ENCODE results near the gene RIMS4. TPM values are rescaled to one million over a fixed set of nuclear protein-coding genes. Genes with fewer than 3 reads are reported as not detected.
A peak's percentile ranks its signal among the peaks of the same experiment; 100 is the strongest.

Gene RIMS4
- total RNA-seq, 4 donors from 2014 or later = 2.8 to 13.8 (median 7.9) TPM

GRCh38 chr20:44715499-44716308, 94.6 kb downstream of the RIMS4 start:
- H3K9me3 ChIP-seq = no peaks in the 10 kb centered on the region

GRCh38 chr20:44714701-44715498, 95.4 kb downstream of the RIMS4 start, which contains the start of gene CCN5:
Gene CCN5, plus strand, starts transcription at chr20:44715369. Its CDS starts 22 bp downstream, at chr20:44715391.
- peak within 1 kb of the TSS in 2 of 3 donors; percentile 30 to 49 for H3K27ac ChIP-seq
- H3K4me1 ChIP-seq = peaks cover 9 to 11% of the 10 kb centered on the region in 2 donors
- no peak within 1 kb of the TSS for H3K4me3 ChIP-seq (replicated peaks in 1 of 3)
- H3K27me3 ChIP-seq = no peaks in the 10 kb centered on the region
- no peaks in the 10 kb centered on the region for H3K9me3 ChIP-seq
- WGBS, 2 donors = 44 to 65% methylated on average over 22 to 28 of the region's 28 CpGs
- TF ChIP-seq CTCF (IDR thresholded peaks at IDR 0.05) (no peak), POLR2A (IDR thresholded peaks at IDR 0.05) (no peak)
- H3K36me3 ChIP-seq = no peaks in the 10 kb centered on the region
- intact Hi-C loops (cut with DNase I) = no loop called here
- DNase-seq = peak; percentile 83 to 88

More at GRCh38 chr20:44715499-44716308, 94.6 kb downstream of the RIMS4 start:
- Histone ChIP-seq H3K27ac (no peak overlapping the region), H3K27me3 (no peaks in the 10 kb centered on the region), H3K4me1 (peaks cover 10 to 17% of the 10 kb centered on the region in 2 donors), H3K36me3 (no peaks in the 10 kb centered on the region), H3K4me3 (replicated peaks in 1 of 3) (no peak overlapping the region)
- intact Hi-C loops (cut with DNase I) = no loop called here
- TF ChIP-seq CTCF (IDR thresholded peaks at IDR 0.05) (no peak), POLR2A (IDR thresholded peaks at IDR 0.05) (no peak)
- WGBS, 2 donors = 76 to 94% methylated on average over 5 of the region's 5 CpGs
- no peak for DNase-seq

- H3K4me1 ChIP-seq = peaks cover 9 to 11% of the 10 kb centered on the region in 2 donors
- peak in 1 of 2 donors; percentile 22 for DNase-seq
- H3K4me3 ChIP-seq (replicated peaks in 1 of 3) = no peak overlapping the region
- H3K36me3 ChIP-seq = no peaks in the 10 kb centered on the region
- TF ChIP-seq POLR2A (IDR thresholded peaks at IDR 0.05) (no peak), CTCF (IDR thresholded peaks at IDR 0.05) (no peak)
- 60 to 68% methylated on average over 13 of the region's 13 CpGs for WGBS, 2 donors
- H3K27me3 ChIP-seq = no peaks in the 10 kb centered on the region
- H3K9me3 ChIP-seq = no peaks in the 10 kb centered on the region
- peak overlapping the region in 2 of 3 donors; percentile 30 to 49 for H3K27ac ChIP-seq
- intact Hi-C loops (cut with DNase I) = no loop called here
These were observed 96.1 kb downstream of the RIMS4 start for GRCh38 chr20:44714102-44714700.

GRCh38 chr20:44711237-44711636, 99.1 kb downstream of the RIMS4 start:
- Histone ChIP-seq H3K9me3 (no peaks in the 10 kb centered on the region), H3K27me3 (no peaks in the 10 kb centered on the region), H3K36me3 (no peaks in the 10 kb centered on the region), H3K4me1 (peaks cover 9 to 17% of the 10 kb centered on the region in 2 donors), H3K4me3 (replicated peaks in 1 of 3) (no peak overlapping the region), H3K27ac (no peak overlapping the region)
- no peak for DNase-seq
- 86 to 92% methylated on average over 8 of the region's 8 CpGs for WGBS, 2 donors
- intact Hi-C loops (cut with DNase I) = no loop called here
- TF ChIP-seq POLR2A (IDR thresholded peaks at IDR 0.05) (no peak), CTCF (IDR thresholded peaks at IDR 0.05) (no peak)

All from thyroid gland (tissue), 4 donors.